Measurements from ENCODE around the gene GSK3B.

DNA sequence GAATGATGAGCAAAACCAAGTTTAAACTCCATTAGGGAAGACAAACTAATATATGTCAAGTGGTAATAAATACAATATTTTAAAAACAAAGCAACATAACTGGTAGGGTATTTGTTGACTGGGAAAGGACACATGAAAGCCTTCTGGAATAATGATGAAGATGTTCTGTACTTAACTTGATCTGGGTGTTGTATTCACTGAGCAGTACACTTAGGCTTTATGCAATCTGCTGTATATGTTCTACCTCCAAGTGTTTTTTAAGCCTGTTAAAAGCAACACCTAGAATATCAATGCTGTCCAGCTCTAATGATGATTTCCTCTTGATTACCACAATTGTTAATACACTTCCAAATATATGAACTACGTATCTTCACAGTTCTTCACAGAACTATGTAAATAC is 46.6 kb downstream of the GSK3B start:
- TF ChIP-seq, protein P1, sequence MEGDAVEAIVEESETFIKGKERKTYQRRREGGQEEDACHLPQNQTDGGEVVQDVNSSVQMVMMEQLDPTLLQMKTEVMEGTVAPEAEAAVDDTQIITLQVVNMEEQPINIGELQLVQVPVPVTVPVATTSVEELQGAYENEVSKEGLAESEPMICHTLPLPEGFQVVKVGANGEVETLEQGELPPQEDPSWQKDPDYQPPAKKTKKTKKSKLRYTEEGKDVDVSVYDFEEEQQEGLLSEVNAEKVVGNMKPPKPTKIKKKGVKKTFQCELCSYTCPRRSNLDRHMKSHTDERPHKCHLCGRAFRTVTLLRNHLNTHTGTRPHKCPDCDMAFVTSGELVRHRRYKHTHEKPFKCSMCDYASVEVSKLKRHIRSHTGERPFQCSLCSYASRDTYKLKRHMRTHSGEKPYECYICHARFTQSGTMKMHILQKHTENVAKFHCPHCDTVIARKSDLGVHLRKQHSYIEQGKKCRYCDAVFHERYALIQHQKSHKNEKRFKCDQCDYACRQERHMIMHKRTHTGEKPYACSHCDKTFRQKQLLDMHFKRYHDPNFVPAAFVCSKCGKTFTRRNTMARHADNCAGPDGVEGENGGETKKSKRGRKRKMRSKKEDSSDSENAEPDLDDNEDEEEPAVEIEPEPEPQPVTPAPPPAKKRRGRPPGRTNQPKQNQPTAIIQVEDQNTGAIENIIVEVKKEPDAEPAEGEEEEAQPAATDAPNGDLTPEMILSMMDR (IDR thresholded peaks at IDR 0.05): no peak
- no peak for TF ChIP-seq POLR2A (IDR thresholded peaks at IDR 0.05)

Data from vagina (tissue), 2 donors.